ENCODE results near the gene CHAF1A. TPM values are rescaled to one million over a fixed set of nuclear protein-coding genes. Genes with fewer than 3 reads are reported as not detected.

The CHAF1A gene
- total and polyA plus RNA-seq, 4 donors = 1.0 to 20.8 (median 2.5) TPM

GRCh38 chr19:4362101-4362828 lies 40.2 kb upstream of the CHAF1A start:
- no peak overlapping the region for H3K9ac ChIP-seq (ENCODE audit: low read depth in 1 of 2, low read length in 2 of 2)
- peaks cover 0 to 4% (median 0%) of the 10 kb centered on the region in 4 donors for H3K4me1 ChIP-seq (ENCODE audit: control insufficient read depth in 4 of 4, insufficient read depth in 4 of 4, low read length in 3 of 4)
- 87% methylated on average over 32 of the region's 32 CpGs for WGBS
- no peak for DNase-seq (ENCODE audit: low spot score)
- no peak overlapping the region for H3K27ac ChIP-seq (ENCODE audit: low read depth in 1 of 2, low read length in 2 of 2)
- H3K4me3 ChIP-seq (ENCODE audit: low read depth in 1 of 3, low read length in 3 of 3) = no peak overlapping the region
- TF ChIP-seq EGR1 (IDR thresholded peaks at IDR 0.05; ENCODE audit: low read depth in 2 of 2) = no peak
- TF ChIP-seq HNF4A (conservative IDR thresholded peaks at IDR 0.05) = no peak
- no peak for TF ChIP-seq GABPA (IDR thresholded peaks at IDR 0.05 in 1 of 2, conservative IDR thresholded peaks at IDR 0.05 in 1 of 2)
- TF ChIP-seq TAF1 (conservative IDR thresholded peaks at IDR 0.05) = no peak
- no peak for TF ChIP-seq FOXA1 (IDR thresholded peaks at IDR 0.05)
- TF ChIP-seq SP1 (IDR thresholded peaks at IDR 0.05) = no peak
- TF ChIP-seq JUND (IDR thresholded peaks at IDR 0.05) = no peak
- H3K27me3 ChIP-seq (ENCODE audit: control insufficient read depth in 4 of 4, insufficient read depth in 4 of 4, low read length in 3 of 4) = no peaks in the 10 kb centered on the region
- no peaks in the 10 kb centered on the region for H3K9me3 ChIP-seq (ENCODE audit: control insufficient read depth in 4 of 4, low read length in 3 of 4)
- peaks cover 10 to 67% (median 34%) of the 10 kb centered on the region in 4 donors for H3K36me3 ChIP-seq (ENCODE audit: control insufficient read depth in 4 of 4, insufficient read depth in 3 of 4, low read depth in 1 of 4, low read length in 3 of 4)

GRCh38 chr19:4362831-4363545 lies 39.5 kb upstream of the CHAF1A start:
- no peaks in the 10 kb centered on the region for H3K27me3 ChIP-seq (ENCODE audit: control insufficient read depth in 4 of 4, insufficient read depth in 4 of 4, low read length in 3 of 4)
- peaks cover 0 to 6% (median 3%) of the 10 kb centered on the region in 4 donors for H3K4me1 ChIP-seq (ENCODE audit: control insufficient read depth in 4 of 4, insufficient read depth in 4 of 4, low read length in 3 of 4)
- no peaks in the 10 kb centered on the region for H3K9me3 ChIP-seq (ENCODE audit: control insufficient read depth in 4 of 4, low read length in 3 of 4)
- no peak overlapping the region for H3K9ac ChIP-seq (ENCODE audit: low read depth in 1 of 2, low read length in 2 of 2)
- no peak for DNase-seq (ENCODE audit: low spot score)
- no peak overlapping the region for H3K4me3 ChIP-seq (ENCODE audit: low read depth in 1 of 3, low read length in 3 of 3)
- H3K36me3 ChIP-seq (ENCODE audit: control insufficient read depth in 4 of 4, insufficient read depth in 3 of 4, low read depth in 1 of 4, low read length in 3 of 4) = peaks cover 10 to 67% (median 36%) of the 10 kb centered on the region in 4 donors
- 84% methylated on average over 22 of the region's 22 CpGs for WGBS
- TF ChIP-seq ATF3 (IDR thresholded peaks at IDR 0.05) = no peak
- no peak for TF ChIP-seq RXRA (IDR thresholded peaks at IDR 0.05)
- no peak for TF ChIP-seq YY1 (IDR thresholded peaks at IDR 0.05)
- TF ChIP-seq TAF1 (conservative IDR thresholded peaks at IDR 0.05) = no peak
- TF ChIP-seq CTCF (IDR thresholded peaks at IDR 0.05; ENCODE audit: low read depth, low read length, missing input control) = peak; percentile 16
- peak in 1 of 2 donors; percentile 54 for TF ChIP-seq RAD21 (IDR thresholded peaks at IDR 0.05)
- no peak overlapping the region for H3K27ac ChIP-seq (ENCODE audit: low read depth in 1 of 2, low read length in 2 of 2)

GRCh38 chr19:4363571-4364304 lies 38.7 kb upstream of the CHAF1A start:
- Histone ChIP-seq H3K27me3 (ENCODE audit: control insufficient read depth in 4 of 4, insufficient read depth in 4 of 4, low read length in 3 of 4) (no peaks in the 10 kb centered on the region), H3K27ac (ENCODE audit: low read depth in 1 of 2, low read length in 2 of 2) (no peak overlapping the region), H3K9me3 (ENCODE audit: control insufficient read depth in 4 of 4, low read length in 3 of 4) (no peaks in the 10 kb centered on the region), H3K9ac (ENCODE audit: low read depth in 1 of 2, low read length in 2 of 2) (no peak overlapping the region), H3K4me1 (ENCODE audit: control insufficient read depth in 4 of 4, insufficient read depth in 4 of 4, low read length in 3 of 4) (peaks cover 0 to 12% (median 10%) of the 10 kb centered on the region in 4 donors), H3K4me3 (ENCODE audit: low read depth in 1 of 3, low read length in 3 of 3) (no peak overlapping the region), H3K36me3 (ENCODE audit: control insufficient read depth in 4 of 4, insufficient read depth in 3 of 4, low read depth in 1 of 4, low read length in 3 of 4) (peaks cover 9 to 61% (median 35%) of the 10 kb centered on the region in 4 donors)
- DNase-seq (ENCODE audit: low spot score) = no peak
- 92% methylated on average over 26 of the region's 26 CpGs for WGBS
- TF ChIP-seq REST (IDR thresholded peaks at IDR 0.05) (no peak), RAD21 (IDR thresholded peaks at IDR 0.05) (no peak), JUND (IDR thresholded peaks at IDR 0.05) (no peak), ZBTB33 (IDR thresholded peaks at IDR 0.05) (no peak), RXRA (IDR thresholded peaks at IDR 0.05) (no peak), MAX (IDR thresholded peaks at IDR 0.05) (no peak)
